IMR-90 (cell line): ENCODE measurements around the gene MRPL10. TPM values are rescaled to one million over a fixed set of nuclear protein-coding genes. Genes with fewer than 3 reads are reported as not detected.
A peak's percentile ranks its signal among the peaks of the same experiment; 100 is the strongest.

Experiments
- ATAC-seq: fragments of 200-7000 bp; cut with Tn5 transposase; 2 replicates; pipeline ENCODE4 v1.9.1; 2020; ENCODE audit warnings: low read depth, mild to moderate bottlenecking, moderate library complexity
- BruUV-seq: library from RNA; stranded (reverse); fragments of 400-500 nt; replicated peaks from 2 replicates; lab custom pipeline; 2021; lab: Mats Ljungman, UMichigan
- CTCF ChIA-PET: fragments of 300-600 bp; formaldehyde crosslinking; extraction: SDS; loops from one replicate; lab custom pipeline; 2021; ENCODE audit warnings: antibody characterized with exemption; lab: Yijun Ruan, JAX
- POLR2A ChIA-PET: fragments of 300-600 bp; sonication (Branson Sonifier 250); formaldehyde crosslinking; loops from one replicate; lab custom pipeline; 2022; ENCODE audit warnings: antibody characterized with exemption; ENCODE audit not compliant: unreplicated experiment; lab: Charles Lee
- DNase-seq: peaks from one replicate; pipeline ENCODE4 v3.0.0; 2013
- H2AFZ ChIP-seq: replicated peaks from 2 replicates; pipeline ENCODE3; 2013; ENCODE audit warnings: low read length, mild to moderate bottlenecking; ENCODE audit not compliant: poor library complexity
- H2AK5ac ChIP-seq: 2 replicates; pipeline ENCODE4 v1.6.1; 2013; ENCODE audit warnings: low read depth, low read length, inconsistent platforms
- H2AK9ac ChIP-seq: replicated peaks from 2 replicates; pipeline ENCODE3; 2013; ENCODE audit warnings: mild to moderate bottlenecking, low read depth, low read length, moderate library complexity; ENCODE audit not compliant: poor library complexity
- H2BK120ac ChIP-seq: 2 replicates; pipeline ENCODE4 v1.6.1; 2013; ENCODE audit warnings: low read depth, low read length, inconsistent platforms
- H2BK15ac ChIP-seq: 3 replicates; pipeline ENCODE4 v1.6.1; 2013; ENCODE audit warnings: low read depth, low read length, inconsistent platforms
- H2BK20ac ChIP-seq: 2 replicates; pipeline ENCODE4 v1.6.1; 2013; ENCODE audit warnings: low read depth, mild to moderate bottlenecking, inconsistent platforms, low read length, moderate library complexity
- H2BK5ac ChIP-seq: 2 replicates; pipeline ENCODE4 v1.6.1; 2013; ENCODE audit warnings: mild to moderate bottlenecking, low read depth, low read length, inconsistent platforms; ENCODE audit not compliant: poor library complexity, severe bottlenecking
- H3K14ac ChIP-seq: replicated peaks from 2 replicates; pipeline ENCODE4 v1.6.1; 2013; ENCODE audit warnings: low read depth, low read length, inconsistent platforms
- H3K18ac ChIP-seq: 2 replicates; pipeline ENCODE4 v1.6.1; 2013; ENCODE audit warnings: low read depth, low read length, control low read depth
- H3K23ac ChIP-seq: 2 replicates; pipeline ENCODE4 v1.6.1; 2013; ENCODE audit warnings: low read depth, low read length, inconsistent platforms
- H3K27ac ChIP-seq: 2 replicates; pipeline ENCODE4 v1.5.1; 2013; ENCODE audit warnings: mild to moderate bottlenecking, control low read depth, low read length; ENCODE audit not compliant: insufficient read depth
- H3K27me3 ChIP-seq: 2 replicates; pipeline ENCODE4 v1.6.1; 2013; ENCODE audit warnings: low read length; ENCODE audit not compliant: control insufficient read depth, insufficient read depth
- H3K36me3 ChIP-seq: 2 replicates; pipeline ENCODE4 v1.6.1; 2013; ENCODE audit warnings: low read length, mixed read lengths; ENCODE audit not compliant: control insufficient read depth, insufficient read depth
- H3K4ac ChIP-seq: 2 replicates; pipeline ENCODE4 v1.6.1; 2013; ENCODE audit warnings: low read depth, low read length, inconsistent platforms
- H3K4me1 ChIP-seq: 2 replicates; pipeline ENCODE4 v1.6.1; 2013; ENCODE audit warnings: low read length, mixed read lengths; ENCODE audit not compliant: control insufficient read depth, insufficient read depth
- H3K4me2 ChIP-seq: 2 replicates; pipeline ENCODE4 v1.6.1; 2013; ENCODE audit warnings: low read depth, mild to moderate bottlenecking, control low read depth, low read length, moderate library complexity
- H3K4me3 ChIP-seq: 2 replicates; pipeline ENCODE4 v1.5.1; 2013; ENCODE audit warnings: low read depth, mild to moderate bottlenecking, control low read depth, low read length, moderate library complexity; ENCODE audit not compliant: insufficient read depth
- H3K56ac ChIP-seq: 2 replicates; pipeline ENCODE4 v1.6.1; 2013; ENCODE audit warnings: low read length, inconsistent platforms; ENCODE audit not compliant: insufficient read depth; ENCODE audit errors: extremely low read depth
- H3K79me1 ChIP-seq, 2 experiments: 2 replicates each; pipeline ENCODE4 v1.6.1; 2013; ENCODE audit warnings: low read length in 2 of 2, inconsistent platforms in 1 of 2, low read depth in 1 of 2
- H3K9ac ChIP-seq: 2 replicates; pipeline ENCODE4 v1.6.1; 2013; ENCODE audit warnings: low read depth, low read length, control low read depth
- H3K9me1 ChIP-seq: 2 replicates; pipeline ENCODE4 v1.6.1; 2013; ENCODE audit warnings: low read length, inconsistent platforms; ENCODE audit not compliant: insufficient read depth
- H3K9me3 ChIP-seq: 2 replicates; pipeline ENCODE4 v1.6.1; 2013; ENCODE audit warnings: low read length; ENCODE audit not compliant: control insufficient read depth, insufficient read depth
- H4K20me1 ChIP-seq: 2 replicates; pipeline ENCODE4 v1.6.1; 2013; ENCODE audit warnings: low read length, inconsistent platforms; ENCODE audit not compliant: insufficient read depth
- H4K5ac ChIP-seq: 2 replicates; pipeline ENCODE4 v1.6.1; 2013; ENCODE audit warnings: mild to moderate bottlenecking, low read depth, low read length, control low read depth
- H4K8ac ChIP-seq, 2 experiments: 2 replicates each; pipeline ENCODE4 v1.6.1; 2013; ENCODE audit warnings: low read depth in 2 of 2, low read length in 2 of 2, control low read depth in 1 of 2, inconsistent platforms in 1 of 2
- H4K91ac ChIP-seq: 2 replicates; pipeline ENCODE4 v1.6.1; 2013; ENCODE audit warnings: low read depth, low read length, inconsistent platforms; ENCODE audit not compliant: insufficient read depth
- BHLHE40 ChIP-seq: fragments of 150-350 bp; IDR thresholded peaks from 2 replicates; pipeline ENCODE4 v1.6.1; 2016; ENCODE audit warnings: mild to moderate bottlenecking, low read depth, low read length
- CEBPB ChIP-seq: IDR thresholded peaks from 2 replicates; pipeline ENCODE4 v1.6.1; 2012; ENCODE audit warnings: low read depth, low read length, improper control_type of control experiment
- CHD1 ChIP-seq: IDR thresholded peaks from 2 replicates; pipeline ENCODE4 v1.6.1; 2012; ENCODE audit warnings: low read depth, low read length, improper control_type of control experiment
- FOS ChIP-seq: fragments of 150-350 bp; IDR thresholded peaks from 2 replicates; pipeline ENCODE4 v1.6.1; 2016; ENCODE audit warnings: low read depth, low read length
- MXI1 ChIP-seq: IDR thresholded peaks from 2 replicates; pipeline ENCODE4 v1.6.1; 2012; ENCODE audit warnings: low read depth, mild to moderate bottlenecking, low read length, moderate library complexity, borderline replicate concordance
- WGBS, 2 experiments: methylation state at CpG; one replicate each; pipeline versions ENCODE4 v1.1.5 to v1.1.7; 2013; ENCODE audit warnings: missing lambda C conversion rate in 2 of 2; ENCODE audit not compliant: insufficient read length in 1 of 2; ENCODE audit errors: extremely low coverage in 2 of 2; 5-methylcytosine and 5-hydroxymethylcytosine counted together
- dilution Hi-C: fragments of 300-500 bp; cut with HindIII; formaldehyde crosslinking; loops from one replicate; pipeline ENCODE4 v1.14.3; 2018; ENCODE audit warnings: low sequenced_read_pairs; ENCODE audit not compliant: unreplicated experiment
- in situ Hi-C: fragments of 300-500 bp; cut with MboI; formaldehyde crosslinking; loops from 3 replicates; pipeline ENCODE4 v1.14.3; 2019; ENCODE audit warnings: low sequenced_read_pairs, inconsistent platforms, mixed read lengths
- intact Hi-C: fragments of 100-400 bp; cut with micrococcal nuclease; formaldehyde crosslinking; loops from 2 replicates; pipeline ENCODE4 v1.10.0; 2022
- polyA plus RNA-seq, 3 experiments: library from polyadenylated mRNA; depleted of rRNA; stranded (reverse); fragments of >200 nt; gene quantifications; 2 replicates each; pipeline ENCODE4 v1.2.3, GENCODE V29; 2012; ENCODE audit warnings: low replicate concordance in 1 of 3
- total RNA-seq: library from RNA; depleted of rRNA; stranded (reverse); fragments of >200 nt; gene quantifications from 2 replicates; pipeline ENCODE4 v1.2.3, GENCODE V29; 2012

MRPL10 gene
- total and polyA plus RNA-seq, 2 of the 4 experiments (the other 2 are of a cell fraction) = 32.3 to 61.8 TPM

- dilution Hi-C loops (no loop called here), intact Hi-C loops (no loop called here), in situ Hi-C loops (no loop called here)
- 22% methylated on average over 9 of the region's 29 CpGs; no CpG with 5 or more reads in 1 of the 2 experiments for WGBS, 2 experiments
- Histone ChIP-seq H3K27ac (no peak overlapping the region), H3K79me1 (no peaks in the 10 kb centered on the region), H3K9me1 (no peaks in the 10 kb centered on the region), H3K14ac (no peak overlapping the region), H3K9me3 (no peaks in the 10 kb centered on the region), H3K27me3 (peaks cover 55% of the 10 kb centered on the region), H4K20me1 (no peaks in the 10 kb centered on the region), H2BK20ac (no peak overlapping the region), H2AK5ac (no peak overlapping the region), H3K18ac (no peak overlapping the region), H2AK9ac (no peak overlapping the region), H3K23ac (no peak overlapping the region), H2BK5ac (no peak overlapping the region), H2BK120ac (no peak overlapping the region), H3K4ac (no peak overlapping the region), H3K36me3 (no peaks in the 10 kb centered on the region), H3K56ac (no peak overlapping the region), H2AFZ (no peak overlapping the region), H4K91ac (no peak overlapping the region), H4K8ac (no peak overlapping the region), H4K5ac (no peak overlapping the region), H3K4me1 (peaks cover 10% of the 10 kb centered on the region), H3K4me3 (no peak overlapping the region), H3K9ac (no peak overlapping the region), H2BK15ac (no peak overlapping the region), H3K4me2 (no peak overlapping the region)
- 0 out of 2 replicates have a peak, but pooled peaks have one; percentile 19 for ATAC-seq
- ChIA-PET CTCF (no interaction called here), POLR2A (no interaction called here)
- TF ChIP-seq CEBPB (peak; percentile 30; the same call in 1 of the 2 replicates), BHLHE40 (no peak), CHD1 (no peak), MXI1 (no peak), FOS (no peak)
- DNase-seq = no peak
- no TSS peak for BruUV-seq
These were observed 40.8 kb upstream of the MRPL10 start for GRCh38 chr17:47872019-47872650.
